ENCODE results near the gene PCDHGA1. TPM values are rescaled to one million over a fixed set of nuclear protein-coding genes. Genes with fewer than 3 reads are reported as not detected.

The PCDHGA1 gene
- total RNA-seq, 1 donor from 2014 or later = 1.5 TPM

DNA sequence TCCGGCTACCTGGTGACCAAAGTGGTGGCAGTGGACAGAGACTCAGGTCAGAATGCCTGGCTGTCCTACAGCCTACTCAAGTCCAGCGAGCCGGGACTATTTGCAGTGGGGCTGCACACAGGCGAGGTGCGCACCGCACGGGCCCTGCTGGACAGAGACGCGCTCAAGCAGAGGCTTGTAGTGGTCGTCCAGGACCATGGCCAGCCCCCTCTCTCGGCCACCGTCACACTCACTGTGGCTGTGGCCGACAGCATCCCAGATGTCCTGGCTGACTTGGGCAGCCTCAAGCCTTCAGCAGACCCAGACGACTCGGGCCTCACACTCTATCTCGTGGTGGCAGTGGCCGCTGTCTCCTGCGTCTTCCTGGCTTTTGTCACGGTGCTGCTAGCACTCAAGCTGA lies 26.6 kb downstream of the PCDHGA1 start:
- Histone ChIP-seq H3K4me2 (no peak overlapping the region), H3K9me3 (ENCODE audit: low read depth) (peaks cover 13% of the 10 kb centered on the region), H3K4me1 (no peaks in the 10 kb centered on the region), H3K36me3 (no peaks in the 10 kb centered on the region), H2AFZ (replicated peaks) (no peak overlapping the region), H3K4me3 (no peak overlapping the region), H3K9ac (no peak overlapping the region), H3K27ac (no peak overlapping the region), H3F3A (ENCODE audit: low read depth) (no peaks in the 10 kb centered on the region), H4K20me1 (ENCODE audit: low read depth) (no peaks in the 10 kb centered on the region), H3K79me2 (ENCODE audit: low read depth) (no peaks in the 10 kb centered on the region), H3K27me3 (no peaks in the 10 kb centered on the region)
- Mint-ChIP-seq H3K36me3 (peaks cover 7% of the 10 kb centered on the region), H3K9me3 (peaks cover 61% of the 10 kb centered on the region), H3K4me3 (no peak overlapping the region), H3K4me1 (no peaks in the 10 kb centered on the region), H3K27me3 (ENCODE audit: insufficient read depth, low read depth) (peaks cover 2% of the 10 kb centered on the region), H3K27ac (no peak overlapping the region)
- TF ChIP-seq EZH2phosphoT487 (IDR thresholded peaks at IDR 0.05) (no peak), CTCF (IDR thresholded peaks at IDR 0.05) (no peak), EZH2 (IDR thresholded peaks at IDR 0.05) (no peak)
- DNase-seq (ENCODE audit: low spot score) = no peak

- no peak within 1 kb of the TSS for H3K27ac Mint-ChIP-seq
- H3K4me3 ChIP-seq = no peak within 1 kb of the TSS
Measured at GRCh38 chr5:141359790-141360426, 29.6 kb downstream of the PCDHGA1 start, which contains the start of gene PCDHGB2. TSS of gene PCDHGB2 (plus strand) at chr5:141359994. CDS start at chr5:141360136, 142 bp downstream.

GRCh38 chr5:141360685-141361084 lies 30.4 kb downstream of the PCDHGA1 start:
- H3K9me3 ChIP-seq (ENCODE audit: low read depth) = peaks cover 13% of the 10 kb centered on the region

More at GRCh38 chr5:141359790-141360426, 29.6 kb downstream of the PCDHGA1 start, which contains the start of gene PCDHGB2:
- Histone ChIP-seq H3K9me3 (ENCODE audit: low read depth) (peaks cover 13% of the 10 kb centered on the region), H3K79me2 (ENCODE audit: low read depth) (no peaks in the 10 kb centered on the region), H3K4me2 (no peak within 1 kb of the TSS), H3K27me3 (no peaks in the 10 kb centered on the region), H3K27ac (no peak within 1 kb of the TSS), H4K20me1 (ENCODE audit: low read depth) (no peaks in the 10 kb centered on the region), H3F3A (ENCODE audit: low read depth) (no peaks in the 10 kb centered on the region), H3K36me3 (no peaks in the 10 kb centered on the region), H2AFZ (replicated peaks) (peak within 1 kb of the TSS; percentile 24), H3K9ac (no peak within 1 kb of the TSS), H3K4me1 (no peaks in the 10 kb centered on the region)
- no peaks in the 10 kb centered on the region for H3K4me1 Mint-ChIP-seq
- DNase-seq (ENCODE audit: low spot score) = peak; percentile 38
- H3K27me3 Mint-ChIP-seq (ENCODE audit: insufficient read depth, low read depth) = peaks cover 4% of the 10 kb centered on the region
- TF ChIP-seq CTCF (IDR thresholded peaks at IDR 0.05) = peak; percentile 49
- no peak for TF ChIP-seq EZH2phosphoT487 (IDR thresholded peaks at IDR 0.05)
- no peak for TF ChIP-seq EZH2 (IDR thresholded peaks at IDR 0.05)
- peaks cover 71% of the 10 kb centered on the region for H3K9me3 Mint-ChIP-seq
- no peak within 1 kb of the TSS for H3K4me3 Mint-ChIP-seq
- peaks cover 4% of the 10 kb centered on the region for H3K36me3 Mint-ChIP-seq

More at GRCh38 chr5:141360685-141361084, 30.4 kb downstream of the PCDHGA1 start:
- no peaks in the 10 kb centered on the region for H3K4me1 Mint-ChIP-seq
- DNase-seq (ENCODE audit: low spot score) = no peak
- Histone ChIP-seq H3K36me3 (no peaks in the 10 kb centered on the region), H2AFZ (replicated peaks) (no peak overlapping the region), H3K4me2 (no peak overlapping the region), H3K27ac (no peak overlapping the region), H3K4me1 (no peaks in the 10 kb centered on the region), H3K27me3 (no peaks in the 10 kb centered on the region), H3K9ac (no peak overlapping the region), H3F3A (ENCODE audit: low read depth) (no peaks in the 10 kb centered on the region), H3K4me3 (no peak overlapping the region), H4K20me1 (ENCODE audit: low read depth) (no peaks in the 10 kb centered on the region), H3K79me2 (ENCODE audit: low read depth) (no peaks in the 10 kb centered on the region)
- H3K9me3 Mint-ChIP-seq = peaks cover 73% of the 10 kb centered on the region
- TF ChIP-seq EZH2phosphoT487 (IDR thresholded peaks at IDR 0.05) (no peak), EZH2 (IDR thresholded peaks at IDR 0.05) (no peak), CTCF (IDR thresholded peaks at IDR 0.05) (no peak)
- H3K4me3 Mint-ChIP-seq = no peak overlapping the region
- H3K27ac Mint-ChIP-seq = no peak overlapping the region
- H3K27me3 Mint-ChIP-seq (ENCODE audit: insufficient read depth, low read depth) = peaks cover 7% of the 10 kb centered on the region
- H3K36me3 Mint-ChIP-seq = peaks cover 4% of the 10 kb centered on the region
